Transverse colon (tissue), 4 donors: ENCODE measurements around the gene CRMP1. TPM values are rescaled to one million over a fixed set of nuclear protein-coding genes. Genes with fewer than 3 reads are reported as not detected.

Experiments used
- DNase-seq: peaks from one replicate; pipeline ENCODE4 v3.0.0-alpha.2; 2019
- H3K27ac ChIP-seq, 4 donors: fragments of 200-600 bp; sonication (generic); 2 replicates each; pipeline ENCODE4 v1.5.1; 2016 to 2018; ENCODE audit warnings: inconsistent platforms in 4 of 4
- H3K27me3 ChIP-seq: fragments of 200-600 bp; sonication (generic); 2 replicates; pipeline ENCODE4 v1.5.1; 2017; ENCODE audit warnings: inconsistent platforms
- H3K36me3 ChIP-seq, 4 donors: fragments of 200-600 bp; sonication (generic); 2 replicates each; pipeline ENCODE4 v1.5.1; 2017 to 2019; ENCODE audit warnings: inconsistent platforms in 4 of 4
- H3K4me1 ChIP-seq, 4 donors: fragments of 200-600 bp; sonication (generic); 2 replicates each; pipeline ENCODE4 v1.5.1; 2017 to 2020; ENCODE audit warnings: inconsistent platforms in 4 of 4
- H3K4me3 ChIP-seq, 4 donors: fragments of 200-600 bp; sonication (generic); 1 replicate in 1 of 4; 2 replicates in 3 of 4; pipeline versions ENCODE4 v1.5.1 to v1.6.1; 2017 to 2019; ENCODE audit warnings: inconsistent platforms in 4 of 4
- H3K9me3 ChIP-seq, 2 donors: fragments of 200-600 bp; sonication (generic); 2 replicates each; pipeline ENCODE4 v1.5.1; 2017 to 2019; ENCODE audit warnings: inconsistent platforms in 2 of 2
- EP300 ChIP-seq: sonication (generic); formaldehyde crosslinking; IDR thresholded peaks from one replicate; pipeline ENCODE4 v1.6.1; 2017; ENCODE audit warnings: antibody characterized with exemption, low read depth
- POLR2A ChIP-seq: fragments of 450-650 bp; IDR thresholded peaks from one replicate; pipeline ENCODE4 v1.6.1; 2016; ENCODE audit warnings: antibody characterized with exemption, mild to moderate bottlenecking, moderate library complexity
- POLR2AphosphoS5 ChIP-seq, 3 donors: sonication (generic); formaldehyde crosslinking; IDR thresholded peaks; one replicate each; pipeline ENCODE4 v1.6.1; 2016; ENCODE audit warnings: antibody characterized with exemption in 3 of 3
- WGBS, 2 donors: methylation state at CpG; one replicate each; pipeline ENCODE4 v1.1.5; 2018; ENCODE audit warnings: low coverage in 1 of 2; 5-methylcytosine and 5-hydroxymethylcytosine counted together
- in situ Hi-C, 4 donors: fragments of 200-750 bp; cut with MboI; loops; one replicate each; pipeline versions ENCODE4 v1.15.0 to v1.15.1; 2017; ENCODE audit warnings: low sequenced_read_pairs in 3 of 4, low pct_ligation_motif_present in 1 of 4, low pct_unique_long_range_greater_than_20kb in 1 of 4
- intact Hi-C: fragments of 100-400 bp; cut with DNase I; formaldehyde crosslinking; loops from one replicate; pipeline ENCODE4 v1.15.1; 2023; ENCODE audit warnings: low total_unique reads
- total RNA-seq, 4 donors: library from RNA; depleted of rRNA; stranded (reverse); fragments of >200 nt; gene quantifications; one replicate each; pipeline ENCODE4 v1.1.0, GENCODE V29; 2016
- TF ChIP-seq, protein P1 (sequence below), 5 experiments: fragments of 200-600 bp in 3 of 5; fragments of 450-650 bp in 2 of 5; sonication (generic) in 3 of 5; IDR thresholded peaks; 1 replicate in 2 of 5; 2 replicates in 3 of 5; pipeline ENCODE4 v1.5.1; 2016 to 2017; ENCODE audit warnings: antibody characterized with exemption in 5 of 5, inconsistent platforms in 3 of 5, mild to moderate bottlenecking in 2 of 5, moderate library complexity in 1 of 5

CRMP1 gene
- total RNA-seq, 4 donors from 2014 or later, result 0.55 to 3.0 (median 2.1) TPM; not detected in 1

DNA sequence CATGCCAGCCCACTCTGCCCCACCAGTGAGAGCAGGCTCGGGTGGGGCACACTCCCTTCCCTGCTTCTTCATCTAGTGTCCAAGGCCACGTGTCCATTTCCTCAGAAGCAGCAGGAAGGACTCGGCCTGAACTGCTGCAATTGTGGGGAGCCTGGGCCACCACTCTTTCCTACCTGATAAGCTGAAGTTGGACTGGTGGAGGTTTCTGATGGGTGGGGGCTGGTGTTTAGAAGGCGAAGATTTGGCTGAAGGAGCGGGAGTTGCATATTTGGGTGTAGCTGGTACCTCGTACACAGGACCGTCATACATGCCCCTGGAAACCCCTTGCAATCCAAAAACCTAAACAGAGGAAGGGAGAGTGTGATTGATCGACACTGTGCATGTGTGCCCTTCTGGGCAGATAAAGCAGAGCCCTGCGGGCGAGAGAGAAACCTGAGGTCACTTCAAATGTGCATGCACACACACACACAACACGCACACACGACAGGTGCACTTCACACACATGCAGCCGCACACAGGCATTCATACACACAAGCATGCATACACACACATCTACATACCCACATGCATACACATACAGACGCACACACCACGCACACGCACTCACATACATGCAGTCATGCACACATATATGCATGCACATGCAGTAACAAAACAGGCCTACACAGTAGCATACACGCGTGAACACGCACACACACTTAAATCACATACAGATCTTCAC is 67.4 kb downstream of the CRMP1 start:
- WGBS, 2 donors, result 87 to 91% methylated on average over 7 to 19 of the region's 19 CpGs
- in situ Hi-C loops, result no loop called here

DNA sequence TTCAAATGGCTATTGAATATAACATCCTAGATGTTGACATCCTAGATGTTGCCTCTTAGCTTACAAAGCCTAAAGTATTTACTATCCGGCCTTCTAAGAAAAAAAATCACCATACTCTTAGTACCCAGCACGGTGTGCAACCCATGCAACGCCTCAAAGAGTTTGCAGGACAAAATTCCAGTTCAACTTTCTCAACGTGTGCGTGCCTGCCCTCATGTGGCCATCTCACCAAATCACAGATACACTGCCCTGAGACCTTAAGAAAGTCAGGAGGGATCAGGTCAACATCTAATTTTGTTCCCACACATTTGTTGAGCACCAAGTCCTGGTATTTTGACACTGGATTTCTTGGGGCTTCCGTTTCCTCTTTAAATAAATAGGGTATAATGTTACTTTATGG is 68.3 kb downstream of the CRMP1 start:
- no peaks in the 10 kb centered on the region for H3K36me3 ChIP-seq
- no peak for DNase-seq
- H3K27me3 ChIP-seq, result no peaks in the 10 kb centered on the region
- in situ Hi-C loops, result loop anchor here in 2 of 4 donors (25.0 kb wide), 2 partner anchors 837 to 1337 kb away; no protein-coding TSS in a partner anchor
- peaks cover 0 to 6% (median 0%) of the 10 kb centered on the region in 4 donors for H3K4me1 ChIP-seq
- H3K4me3 ChIP-seq, result no peak overlapping the region
- intact Hi-C loops, result no loop called here
- H3K9me3 ChIP-seq, result no peaks in the 10 kb centered on the region
- WGBS, 2 donors, result 51 to 65% methylated on average over 4 to 6 of the region's 6 CpGs
- no peak overlapping the region for H3K27ac ChIP-seq
- TF ChIP-seq EP300, result no peak
- TF ChIP-seq, protein P1, sequence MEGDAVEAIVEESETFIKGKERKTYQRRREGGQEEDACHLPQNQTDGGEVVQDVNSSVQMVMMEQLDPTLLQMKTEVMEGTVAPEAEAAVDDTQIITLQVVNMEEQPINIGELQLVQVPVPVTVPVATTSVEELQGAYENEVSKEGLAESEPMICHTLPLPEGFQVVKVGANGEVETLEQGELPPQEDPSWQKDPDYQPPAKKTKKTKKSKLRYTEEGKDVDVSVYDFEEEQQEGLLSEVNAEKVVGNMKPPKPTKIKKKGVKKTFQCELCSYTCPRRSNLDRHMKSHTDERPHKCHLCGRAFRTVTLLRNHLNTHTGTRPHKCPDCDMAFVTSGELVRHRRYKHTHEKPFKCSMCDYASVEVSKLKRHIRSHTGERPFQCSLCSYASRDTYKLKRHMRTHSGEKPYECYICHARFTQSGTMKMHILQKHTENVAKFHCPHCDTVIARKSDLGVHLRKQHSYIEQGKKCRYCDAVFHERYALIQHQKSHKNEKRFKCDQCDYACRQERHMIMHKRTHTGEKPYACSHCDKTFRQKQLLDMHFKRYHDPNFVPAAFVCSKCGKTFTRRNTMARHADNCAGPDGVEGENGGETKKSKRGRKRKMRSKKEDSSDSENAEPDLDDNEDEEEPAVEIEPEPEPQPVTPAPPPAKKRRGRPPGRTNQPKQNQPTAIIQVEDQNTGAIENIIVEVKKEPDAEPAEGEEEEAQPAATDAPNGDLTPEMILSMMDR (IDR thresholded peaks at IDR 0.05), result peak in 3 of 5 experiments; percentile 15 to 22 (median 18)
- no peak for TF ChIP-seq POLR2AphosphoS5 (IDR thresholded peaks at IDR 0.05)
- TF ChIP-seq POLR2A, result no peak

More for the DNA sequence above, 67.4 kb downstream of the CRMP1 start:
- no peak for DNase-seq
- H3K4me1 ChIP-seq, result peaks cover 0 to 6% (median 0%) of the 10 kb centered on the region in 4 donors
- no peaks in the 10 kb centered on the region for H3K27me3 ChIP-seq
- TF ChIP-seq EP300 (no peak), POLR2A (no peak), POLR2AphosphoS5 (IDR thresholded peaks at IDR 0.05) (no peak)
- TF ChIP-seq, protein P1 (IDR thresholded peaks at IDR 0.05), result no peak
- no peak overlapping the region for H3K27ac ChIP-seq
- intact Hi-C loops, result no loop called here
- no peak overlapping the region for H3K4me3 ChIP-seq
- no peaks in the 10 kb centered on the region for H3K9me3 ChIP-seq
- H3K36me3 ChIP-seq, result no peaks in the 10 kb centered on the region

GRCh38 chr4:5824227-5824626 is 68.7 kb downstream of the CRMP1 start:
- Histone ChIP-seq H3K36me3 (no peaks in the 10 kb centered on the region), H3K27me3 (no peaks in the 10 kb centered on the region), H3K27ac (no peak overlapping the region), H3K9me3 (no peaks in the 10 kb centered on the region), H3K4me3 (no peak overlapping the region), H3K4me1 (peaks cover 0 to 6% (median 0%) of the 10 kb centered on the region in 4 donors)
- in situ Hi-C loops (loop anchor here in 2 of 4 donors (25.0 kb wide), 2 partner anchors 837 to 1337 kb away; no protein-coding TSS in a partner anchor), intact Hi-C loops (no loop called here)
- TF ChIP-seq EP300 (no peak), POLR2A (no peak), POLR2AphosphoS5 (IDR thresholded peaks at IDR 0.05) (no peak)
- TF ChIP-seq, protein P1 (IDR thresholded peaks at IDR 0.05), result no peak
- WGBS, 2 donors, result 87 to 88% methylated on average over 6 to 7 of the region's 7 CpGs
- no peak for DNase-seq

DNA sequence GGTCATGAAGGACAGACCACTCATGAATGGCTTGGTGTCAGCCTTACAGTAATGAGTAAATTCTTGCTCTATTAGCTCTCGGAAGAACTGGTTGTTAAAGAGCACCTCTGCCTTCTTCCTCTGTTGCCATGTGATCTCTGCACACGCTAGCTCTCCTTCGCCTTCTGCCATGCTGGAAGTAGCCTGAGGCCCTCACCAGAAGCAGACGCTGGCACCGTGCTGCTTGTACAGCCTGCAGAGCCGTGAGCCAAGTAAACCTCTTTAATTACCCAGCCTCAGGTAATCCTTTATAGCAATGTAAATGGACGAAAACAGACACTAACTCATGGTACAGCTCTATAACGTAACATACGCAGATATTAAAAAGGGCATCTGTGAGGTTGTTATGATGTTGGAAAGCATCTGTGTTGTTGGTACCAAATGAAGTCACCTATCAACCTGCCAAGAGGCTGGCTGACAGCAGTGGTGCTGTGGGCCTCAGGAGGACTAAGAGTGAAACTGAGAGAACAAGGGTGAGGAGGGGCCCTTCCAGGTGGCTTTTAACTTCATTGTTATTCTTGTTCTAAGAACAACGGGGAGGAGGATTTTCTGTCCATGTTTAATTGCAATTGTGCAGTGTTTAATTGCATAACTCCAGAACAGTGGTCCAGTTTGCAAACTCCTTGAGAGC is 69.2 kb downstream of the CRMP1 start:
- WGBS, 2 donors, result 80 to 92% methylated on average over 3 to 10 of the region's 10 CpGs
- no peak overlapping the region for H3K4me3 ChIP-seq
- H3K9me3 ChIP-seq, result no peaks in the 10 kb centered on the region
- H3K4me1 ChIP-seq, result peaks cover 0 to 6% (median 0%) of the 10 kb centered on the region in 4 donors
- H3K27me3 ChIP-seq, result no peaks in the 10 kb centered on the region
- H3K36me3 ChIP-seq, result no peaks in the 10 kb centered on the region
- no peak for DNase-seq
- in situ Hi-C loops, result loop anchor here in 2 of 4 donors (25.0 kb wide), 2 partner anchors 836 to 1336 kb away; no protein-coding TSS in a partner anchor
- TF ChIP-seq, protein P1 (IDR thresholded peaks at IDR 0.05), result no peak
- TF ChIP-seq POLR2A, result no peak
- no peak for TF ChIP-seq POLR2AphosphoS5 (IDR thresholded peaks at IDR 0.05)
- TF ChIP-seq EP300, result no peak
- H3K27ac ChIP-seq, result no peak overlapping the region
- intact Hi-C loops, result no loop called here
